Omental fat pad (tissue), 4 donors: ENCODE data around the gene TYSND1. TPM values are rescaled to one million over a fixed set of nuclear protein-coding genes. Genes with fewer than 3 reads are reported as not detected.
"Not testable (repeated sequence)": the region's sequence is repeated elsewhere in the genome, so short reads cannot be mapped to it uniquely, and the experiment has no call there.

Experiments used
- ATAC-seq: fragments of 150-250 bp; one replicate; pipeline ENCODE4 v1.9.1; 2016; ENCODE audit warnings: mild to moderate bottlenecking, moderate library complexity; ENCODE audit not compliant: low FRiP score
- DNase-seq: peaks from one replicate; pipeline ENCODE4 v3.0.0-alpha.2; 2019; ENCODE audit warnings: low spot score
- total RNA-seq, 4 donors: library from RNA; depleted of rRNA; stranded (reverse); fragments of >200 nt; gene quantifications; one replicate each; pipeline ENCODE4 v1.1.0, GENCODE V29; 2016
- TF ChIP-seq, protein P1 (sequence below), 3 donors: fragments of 450-650 bp; IDR thresholded peaks; one replicate each; pipeline ENCODE4 v1.5.1; 2016 to 2017; ENCODE audit warnings: antibody characterized with exemption in 3 of 3, mild to moderate bottlenecking in 3 of 3, moderate library complexity in 2 of 3

Gene TYSND1
- total RNA-seq, 4 donors from 2014 or later, result 10.7 to 20.3 (median 13.7) TPM

DNA sequence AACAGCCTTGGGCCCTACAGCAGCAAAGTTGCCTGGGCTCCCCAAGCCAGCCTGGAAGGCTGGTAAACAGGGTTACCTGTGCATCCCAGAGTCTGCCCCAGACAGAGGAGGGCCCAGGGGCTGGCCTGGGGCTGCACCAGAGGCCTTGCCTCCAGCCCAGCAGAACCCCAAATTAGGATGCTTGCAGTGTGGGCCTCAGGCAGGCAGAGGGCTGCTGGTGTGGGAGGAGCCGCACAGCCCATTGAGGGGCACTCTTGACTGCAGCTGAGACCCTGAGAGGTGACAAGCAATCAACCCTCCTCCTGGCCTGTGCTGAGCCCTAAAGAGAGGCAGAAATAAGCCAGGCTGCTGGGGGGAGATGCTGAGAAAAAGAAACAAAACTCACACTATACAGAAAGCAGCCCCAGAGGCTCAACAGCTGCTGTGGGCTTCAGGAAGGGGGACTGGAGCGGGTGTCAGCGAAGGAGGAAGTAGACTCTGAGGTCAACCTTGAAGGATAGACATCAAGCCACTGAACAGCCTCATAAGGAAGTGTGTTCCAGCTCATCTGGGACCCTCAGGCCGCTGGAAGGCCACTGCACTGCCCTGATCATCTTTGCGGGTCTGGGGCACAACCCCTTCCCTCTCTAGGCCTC is 20.5 kb downstream of the TYSND1 start:
- DNase-seq (no peak), ATAC-seq (no peak)
- TF ChIP-seq, protein P1, sequence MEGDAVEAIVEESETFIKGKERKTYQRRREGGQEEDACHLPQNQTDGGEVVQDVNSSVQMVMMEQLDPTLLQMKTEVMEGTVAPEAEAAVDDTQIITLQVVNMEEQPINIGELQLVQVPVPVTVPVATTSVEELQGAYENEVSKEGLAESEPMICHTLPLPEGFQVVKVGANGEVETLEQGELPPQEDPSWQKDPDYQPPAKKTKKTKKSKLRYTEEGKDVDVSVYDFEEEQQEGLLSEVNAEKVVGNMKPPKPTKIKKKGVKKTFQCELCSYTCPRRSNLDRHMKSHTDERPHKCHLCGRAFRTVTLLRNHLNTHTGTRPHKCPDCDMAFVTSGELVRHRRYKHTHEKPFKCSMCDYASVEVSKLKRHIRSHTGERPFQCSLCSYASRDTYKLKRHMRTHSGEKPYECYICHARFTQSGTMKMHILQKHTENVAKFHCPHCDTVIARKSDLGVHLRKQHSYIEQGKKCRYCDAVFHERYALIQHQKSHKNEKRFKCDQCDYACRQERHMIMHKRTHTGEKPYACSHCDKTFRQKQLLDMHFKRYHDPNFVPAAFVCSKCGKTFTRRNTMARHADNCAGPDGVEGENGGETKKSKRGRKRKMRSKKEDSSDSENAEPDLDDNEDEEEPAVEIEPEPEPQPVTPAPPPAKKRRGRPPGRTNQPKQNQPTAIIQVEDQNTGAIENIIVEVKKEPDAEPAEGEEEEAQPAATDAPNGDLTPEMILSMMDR (IDR thresholded peaks at IDR 0.05), result no peak

DNA sequence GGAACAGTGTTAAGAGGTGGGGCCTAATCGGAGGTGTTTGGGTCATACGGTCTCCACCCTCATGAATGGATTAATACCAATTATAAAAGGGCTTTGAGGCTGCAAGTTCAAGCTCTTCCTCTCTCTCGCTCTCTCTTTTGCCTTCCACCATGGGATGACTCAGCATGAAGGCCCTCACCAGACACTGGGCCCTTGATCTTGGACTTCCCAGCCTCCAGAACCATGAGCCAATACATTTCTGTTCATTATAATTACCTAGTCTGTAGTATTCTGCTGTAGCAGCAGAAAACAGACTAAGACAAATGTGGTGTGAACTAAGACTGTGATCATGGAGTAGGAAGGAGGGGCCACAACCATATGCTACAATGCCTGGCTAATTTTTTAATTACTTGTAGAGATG is 21.6 kb downstream of the TYSND1 start:
- DNase-seq, result no peak
- no peak for ATAC-seq
- TF ChIP-seq, protein P1 (IDR thresholded peaks at IDR 0.05), result no peak

DNA sequence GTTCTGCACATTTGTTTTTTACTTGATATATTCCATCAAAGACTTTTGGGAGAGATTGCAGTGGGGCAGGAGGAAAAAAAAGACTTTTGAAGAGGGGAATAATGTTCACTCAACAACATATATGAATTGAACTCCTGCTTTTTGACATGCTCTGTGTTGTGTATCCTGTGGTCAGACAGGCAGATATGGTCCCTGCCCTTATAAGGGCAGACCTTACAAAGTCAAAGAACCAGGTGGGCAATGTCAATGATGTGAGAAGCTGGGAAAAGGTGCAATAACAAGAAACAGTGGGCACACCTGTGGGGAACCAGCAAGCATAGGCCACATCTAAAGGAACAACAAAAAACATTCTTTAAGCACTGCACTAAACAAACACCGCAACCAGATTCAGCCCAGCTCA is 22.1 kb downstream of the TYSND1 start:
- no peak for DNase-seq
- TF ChIP-seq, protein P1 (IDR thresholded peaks at IDR 0.05), result no peak
- no peak for ATAC-seq

DNA sequence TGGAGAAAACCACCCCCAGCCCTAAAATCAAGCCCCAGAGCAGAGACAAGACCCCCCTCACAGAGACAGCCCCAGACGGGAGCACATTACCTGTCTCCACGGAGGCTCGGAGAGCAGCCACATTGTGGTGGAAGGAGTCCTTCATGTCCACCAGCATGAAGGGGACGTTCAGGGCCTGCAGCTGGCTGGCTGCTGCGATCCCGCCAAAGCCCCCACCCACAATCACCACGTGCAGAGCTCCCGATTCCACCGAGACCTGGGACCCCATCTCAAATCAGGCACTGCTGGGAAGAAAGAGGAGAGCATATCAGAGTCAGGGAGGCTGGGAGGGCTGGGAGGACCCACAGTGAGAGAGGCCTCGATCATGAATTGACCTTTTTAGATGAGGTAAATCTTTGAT is 22.7 kb downstream of the TYSND1 start:
- DNase-seq (no peak), ATAC-seq (no peak)
- TF ChIP-seq, protein P1 (IDR thresholded peaks at IDR 0.05), result no peak

DNA sequence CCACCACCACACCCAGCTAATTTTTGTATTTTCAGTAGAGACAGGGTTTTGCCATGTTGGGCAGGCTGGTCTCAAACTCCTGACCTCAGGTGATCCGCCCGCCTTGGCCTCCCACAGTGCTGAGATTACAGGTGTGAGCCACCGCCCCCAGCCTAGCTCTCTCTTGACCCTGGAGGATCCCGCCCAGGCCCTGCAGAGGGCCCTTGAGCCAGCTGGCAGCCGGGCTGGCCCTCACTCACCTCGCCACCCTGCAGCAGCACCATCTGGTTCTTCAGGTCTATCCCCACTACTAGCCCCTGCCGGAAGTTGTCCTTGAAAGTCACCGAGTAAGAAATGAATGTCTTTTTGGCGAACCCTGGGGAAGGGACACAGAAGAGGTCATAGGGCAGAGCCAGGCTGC is 23.3 kb downstream of the TYSND1 start:
- not testable (repeated sequence) for DNase-seq

DNA sequence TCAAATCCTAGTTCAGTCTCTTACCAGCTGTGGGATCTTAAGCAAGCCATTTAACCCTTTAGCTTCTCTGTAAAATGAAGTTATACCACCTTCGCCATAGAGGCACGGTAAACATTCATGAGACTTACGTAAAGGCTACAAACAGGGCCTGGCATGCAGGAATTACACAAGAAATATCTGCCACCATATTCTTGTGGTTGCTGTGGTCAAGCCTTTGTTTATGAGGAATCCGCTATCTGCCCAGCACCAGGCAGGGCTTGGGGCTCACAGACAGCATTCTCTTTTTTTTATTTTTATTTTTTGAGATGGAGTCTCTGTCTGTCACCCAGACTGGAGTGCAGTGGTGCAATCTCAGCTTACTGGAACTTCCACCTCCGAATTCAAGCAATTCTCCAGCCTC is 23.8 kb downstream of the TYSND1 start:
- TF ChIP-seq, protein P1 (IDR thresholded peaks at IDR 0.05), result no peak
- DNase-seq, result no peak
- ATAC-seq, result no peak

More for the DNA sequence above, 23.3 kb downstream of the TYSND1 start:
- not testable (repeated sequence) for ATAC-seq

DNA sequence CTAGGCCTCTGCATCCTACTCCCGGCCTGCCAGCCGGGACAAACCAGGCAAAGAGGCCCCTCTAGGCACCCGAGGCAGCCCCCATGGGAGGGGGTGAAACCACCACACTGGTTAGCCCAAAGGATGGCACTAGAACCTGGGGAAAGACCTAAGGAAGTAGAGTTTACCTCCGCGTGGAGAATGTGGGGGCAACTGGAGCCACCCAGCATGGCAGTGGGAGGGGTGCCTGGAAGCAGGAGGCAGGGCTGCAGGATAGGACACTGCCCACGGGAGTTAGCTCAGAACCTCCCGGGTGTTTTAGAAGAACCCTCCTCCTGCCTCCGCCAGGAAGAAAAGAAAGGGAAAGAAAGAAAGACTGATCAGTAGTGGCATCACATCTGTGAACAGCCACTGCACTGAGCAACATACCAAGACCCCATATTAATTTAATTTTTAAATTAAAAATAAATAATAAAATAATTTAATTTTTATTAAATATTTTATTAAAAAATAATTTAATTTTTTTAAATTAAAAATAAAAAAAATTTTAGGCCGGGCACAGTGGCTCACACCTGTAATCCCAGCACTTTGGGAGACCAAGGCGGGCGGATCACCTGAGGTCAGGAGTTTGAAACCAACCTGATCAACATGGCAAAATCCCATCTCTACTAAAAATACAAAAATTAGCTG is 25.1 kb downstream of the TYSND1 start:
- TF ChIP-seq, protein P1 (IDR thresholded peaks at IDR 0.05), result no peak
- ATAC-seq (no peak), DNase-seq (no peak)
